ENCODE data around the gene POMC. TPM values are rescaled to one million over a fixed set of nuclear protein-coding genes. Genes with fewer than 3 reads are reported as not detected.

Gene POMC
- total and polyA plus RNA-seq, 2 of the 8 experiments (the other 6 are each of a cell fraction or from before 2014, with no cell fraction given) = 1.7 to 4.7 TPM

GRCh38 chr2:25141120-25141519 lies 27.3 kb downstream of the POMC start (continued):
- no peak for TF ChIP-seq CHD7 (IDR thresholded peaks at IDR 0.05; ENCODE audit: insufficient replicate concordance, low read length)
- TF ChIP-seq SP4 (IDR thresholded peaks at IDR 0.05; ENCODE audit: low read length) = no peak
- TF ChIP-seq POU5F1 (IDR thresholded peaks at IDR 0.05; ENCODE audit: low read depth, low read length) = no peak
- no peak for TF ChIP-seq MAFK (IDR thresholded peaks at IDR 0.05; ENCODE audit: low read depth, low read length)
- TF ChIP-seq ASH2L (IDR thresholded peaks at IDR 0.05; ENCODE audit: low read length) = no peak
- no peak for TF ChIP-seq ATF3 (IDR thresholded peaks at IDR 0.05; ENCODE audit: insufficient read depth, low read depth, low read length)
- TF ChIP-seq RBBP5 (IDR thresholded peaks at IDR 0.05; ENCODE audit: borderline replicate concordance, low read depth, low read length) = no peak
- TF ChIP-seq EGR1 (IDR thresholded peaks at IDR 0.05; ENCODE audit: borderline replicate concordance, low read depth, low read length) = no peak
- no peak for TF ChIP-seq TAF1 (IDR thresholded peaks at IDR 0.05; ENCODE audit: low read depth, low read length)
- TF ChIP-seq MAX (IDR thresholded peaks at IDR 0.05) = no peak
- TF ChIP-seq BRCA1 (IDR thresholded peaks at IDR 0.05; ENCODE audit: low read depth, low read length) = no peak
